Fibroblast of lung (primary cell): ENCODE data around the gene GRIN3A.

ENCODE experiments used
- CTCF ChIP-seq, 2 donors: IDR thresholded peaks in 1 of 2; conservative IDR thresholded peaks in 1 of 2; 1 replicate in 1 of 2; 2 replicates in 1 of 2; pipeline ENCODE4 v1.5.1; 2011 to 2012; ENCODE audit warnings: low read length in 2 of 2, control low read depth in 1 of 2, inconsistent platforms in 1 of 2, low read depth in 1 of 2, mild to moderate bottlenecking in 1 of 2
- EZH2 ChIP-seq: IDR thresholded peaks from 2 replicates; pipeline ENCODE4 v1.5.1; 2012; ENCODE audit warnings: low read length, control low read depth, mild to moderate bottlenecking; ENCODE audit errors: missing control alignments

GRCh38 chr9:101684665-101685064, 53.8 kb downstream of the GRIN3A start:
- TF ChIP-seq CTCF (conservative IDR thresholded peaks at IDR 0.05 in 1 of 2, IDR thresholded peaks at IDR 0.05 in 1 of 2; ENCODE audit: low read depth in 1 of 2, low read length in 2 of 2) (no peak), EZH2 (no peak)
